Osteoblast (primary cell): ENCODE data around the gene FAM151A. TPM values are rescaled to one million over a fixed set of nuclear protein-coding genes. Genes with fewer than 3 reads are reported as not detected.

Source experiments
- DNase-seq: peaks from one replicate; pipeline ENCODE4 v3.0.0; 2011; ENCODE audit warnings: low spot score, mixed read lengths; ENCODE audit not compliant: insufficient read length; ENCODE audit errors: missing footprints
- H2AFZ ChIP-seq: 2 replicates; pipeline ENCODE4 v1.6.0; 2011; ENCODE audit warnings: mild to moderate bottlenecking, low read length
- H3K27ac ChIP-seq: 2 replicates; pipeline ENCODE4 v1.5.1; 2011; ENCODE audit warnings: mild to moderate bottlenecking, low read depth, low read length, moderate library complexity
- H3K27me3 ChIP-seq: 2 replicates; pipeline ENCODE4 v1.6.0; 2012; ENCODE audit warnings: mild to moderate bottlenecking, control low read depth, inconsistent platforms, low read length, moderate library complexity; ENCODE audit not compliant: insufficient read depth
- H3K36me3 ChIP-seq: 2 replicates; pipeline ENCODE4 v1.5.1; 2011; ENCODE audit warnings: mild to moderate bottlenecking, low read length, control low read depth, moderate library complexity; ENCODE audit not compliant: insufficient read depth
- H3K4me1 ChIP-seq: 2 replicates; pipeline ENCODE4 v1.5.1; 2011; ENCODE audit warnings: mild to moderate bottlenecking, low read length, control low read depth, moderate library complexity; ENCODE audit not compliant: insufficient read depth
- H3K4me2 ChIP-seq: 2 replicates; pipeline ENCODE4 v1.6.0; 2011; ENCODE audit warnings: mild to moderate bottlenecking, low read length; ENCODE audit not compliant: insufficient read depth
- H3K4me3 ChIP-seq: fragments of 200-600 bp; sonication (generic); 3 replicates; pipeline ENCODE4 v1.5.1; 2012; ENCODE audit warnings: mild to moderate bottlenecking, low read length, inconsistent platforms; ENCODE audit not compliant: insufficient read depth
- H3K79me2 ChIP-seq: 2 replicates; pipeline ENCODE4 v1.6.0; 2012; ENCODE audit warnings: mild to moderate bottlenecking, low read length, control low read depth, inconsistent platforms; ENCODE audit not compliant: insufficient read depth
- H3K9me3 ChIP-seq: 2 replicates; pipeline ENCODE4 v1.5.1; 2011; ENCODE audit warnings: low read depth, low read length, control low read depth
- H4K20me1 ChIP-seq: 2 replicates; pipeline ENCODE4 v1.6.0; 2012; ENCODE audit warnings: mild to moderate bottlenecking, low read length, control low read depth; ENCODE audit not compliant: insufficient read depth
- CTCF ChIP-seq: IDR thresholded peaks from 2 replicates; pipeline ENCODE4 v1.5.1; 2011; ENCODE audit warnings: mild to moderate bottlenecking, low read depth, low read length, moderate library complexity; ENCODE audit errors: extremely low read depth
- total RNA-seq: library from RNA; depleted of rRNA; stranded (reverse); fragments of >200 nt; gene quantifications from 2 replicates; pipeline ENCODE4 v1.2.3, GENCODE V29; 2012

The FAM151A gene
- total RNA-seq, 1 donor: not detected

- Histone ChIP-seq H3K4me2 (no peak overlapping the region), H3K27ac (no peak overlapping the region), H3K9me3 (no peaks in the 10 kb centered on the region)
Measured at GRCh38 chr1:54606990-54607325, 16.4 kb downstream of the FAM151A start.

GRCh38 chr1:54606096-54606989 is 17.0 kb downstream of the FAM151A start:
- Histone ChIP-seq H3K27ac (no peak overlapping the region), H3K79me2 (no peaks in the 10 kb centered on the region), H3K4me1 (peaks cover 5% of the 10 kb centered on the region), H2AFZ (no peak overlapping the region), H3K36me3 (no peaks in the 10 kb centered on the region), H4K20me1 (no peaks in the 10 kb centered on the region), H3K4me2 (no peak overlapping the region), H3K4me3 (no peak overlapping the region), H3K27me3 (no peaks in the 10 kb centered on the region), H3K9me3 (no peaks in the 10 kb centered on the region)
- peak; percentile 60 for DNase-seq
- no peak for TF ChIP-seq CTCF

More at GRCh38 chr1:54606990-54607325, 16.4 kb downstream of the FAM151A start:
- DNase-seq: no peak
- Histone ChIP-seq H3K4me3 (no peak overlapping the region), H3K27me3 (no peaks in the 10 kb centered on the region), H3K36me3 (no peaks in the 10 kb centered on the region), H4K20me1 (no peaks in the 10 kb centered on the region), H3K79me2 (no peaks in the 10 kb centered on the region), H3K4me1 (peaks cover 5% of the 10 kb centered on the region), H2AFZ (no peak overlapping the region)
- no peak for TF ChIP-seq CTCF

GRCh38 chr1:54604572-54605370 is 18.6 kb downstream of the FAM151A start:
- Histone ChIP-seq H3K4me1 (peaks cover 3% of the 10 kb centered on the region), H3K4me3 (no peak overlapping the region), H4K20me1 (no peaks in the 10 kb centered on the region), H3K27me3 (no peaks in the 10 kb centered on the region), H3K4me2 (no peak overlapping the region), H3K36me3 (no peaks in the 10 kb centered on the region), H3K9me3 (no peaks in the 10 kb centered on the region), H2AFZ (no peak overlapping the region), H3K27ac (no peak overlapping the region), H3K79me2 (no peaks in the 10 kb centered on the region)
- TF ChIP-seq CTCF: no peak
- peak; percentile 73 for DNase-seq

GRCh38 chr1:54604051-54604450 is 19.3 kb downstream of the FAM151A start:
- Histone ChIP-seq H3K27ac (no peak overlapping the region), H3K4me2 (no peak overlapping the region), H4K20me1 (no peaks in the 10 kb centered on the region)

More at GRCh38 chr1:54604051-54604450, 19.3 kb downstream of the FAM151A start:
- no peak for TF ChIP-seq CTCF
- H2AFZ ChIP-seq: no peak overlapping the region
- H3K27me3 ChIP-seq: no peaks in the 10 kb centered on the region
- peak; percentile 23 for DNase-seq
- no peaks in the 10 kb centered on the region for H3K36me3 ChIP-seq
- no peak overlapping the region for H3K4me3 ChIP-seq
- H3K4me1 ChIP-seq: no peaks in the 10 kb centered on the region
- no peaks in the 10 kb centered on the region for H3K9me3 ChIP-seq
- no peaks in the 10 kb centered on the region for H3K79me2 ChIP-seq
